ENCODE results near the gene CCDC150. TPM values are rescaled to one million over a fixed set of nuclear protein-coding genes. Genes with fewer than 3 reads are reported as not detected.
A peak's percentile ranks its signal among the peaks of the same experiment; 100 is the strongest.

The CCDC150 gene
- total and polyA plus RNA-seq, 4 experiments from 2014 or later: 0.44 to 0.87 TPM; not detected in 2

- intact Hi-C loops (cut with micrococcal nuclease): loop anchor here (5.0 to 10.0 kb wide), 2 partner anchors 570 to 802 kb away; partner anchors contain the start of genes DNAH7 and SF3B1
- POLR2A ChIA-PET (ENCODE audit: partially characterized antibody): no interaction called here
- H3K27me3 Mint-ChIP-seq: peaks cover 2 to 10% of the 10 kb centered on the region in 2 donors
Observed at GRCh38 chr2:196635156-196635555, 4.4 kb upstream of the CCDC150 start.

GRCh38 chr2:196638765-196639164 is 750 bp upstream of the CCDC150 start:
- H3K36me3 Mint-ChIP-seq: no peaks in the 10 kb centered on the region
- Histone ChIP-seq H3K4me3 (ENCODE audit: low read length in 2 of 2) (peak overlapping the region; percentile 37 to 69), H3K4me1 (ENCODE audit: insufficient read depth, low read length) (peaks cover 9% of the 10 kb centered on the region), H3K27me3 (ENCODE audit: insufficient read depth, low read length) (no peaks in the 10 kb centered on the region), H3K27ac (ENCODE audit: low read depth, low read length) (no peak overlapping the region), H3K9me3 (ENCODE audit: control insufficient read depth in 1 of 2, low read length in 2 of 2) (no peaks in the 10 kb centered on the region), H3K36me3 (ENCODE audit: insufficient read depth, low read length) (no peaks in the 10 kb centered on the region)
- H3K4me3 Mint-ChIP-seq: peak overlapping the region; percentile 73 to 93 (median 88)
- intact Hi-C loops (cut with micrococcal nuclease): loop anchor here (1.0 to 10.0 kb wide), 5 partner anchors 161 to 1067 kb away; partner anchors contain the start of genes DNAH7, GTF3C3, HSPE1 and MARS2
- ChIA-PET CTCF (ENCODE audit: partially characterized antibody) (interaction anchor here (0.6 to 1.5 kb wide), 2 partner anchors 570 to 1020 kb away, joined by 3 to 5 read pairs; partner anchors contain the start of gene DNAH7), POLR2A (ENCODE audit: partially characterized antibody) (interaction anchor here (1.0 to 1.1 kb wide), 2 partner anchors 814 to 981 kb away, joined by 3 read pairs; no protein-coding TSS in a partner anchor)
- H3K27me3 Mint-ChIP-seq: peaks cover 0 to 4% of the 10 kb centered on the region in 2 donors
- H3K27ac Mint-ChIP-seq: peak overlapping the region in 1 of 7 donors; percentile 71
- no peak for DNase-seq
- H3K4me1 Mint-ChIP-seq: peaks cover 8 to 20% (median 13%) of the 10 kb centered on the region in 4 donors
- peaks cover 0 to 3% (median 0%) of the 10 kb centered on the region in 8 donors for H3K9me3 Mint-ChIP-seq

More at GRCh38 chr2:196635156-196635555, 4.4 kb upstream of the CCDC150 start:
- no peak for DNase-seq
- no peaks in the 10 kb centered on the region for H3K9me3 ChIP-seq (ENCODE audit: control insufficient read depth in 1 of 2, low read length in 2 of 2)
- Mint-ChIP-seq H3K9me3 (peaks cover 2 to 18% (median 9%) of the 10 kb centered on the region in 8 donors), H3K4me3 (no peak overlapping the region), H3K27ac (no peak overlapping the region), H3K36me3 (no peaks in the 10 kb centered on the region), H3K4me1 (peaks cover under 1 to 15% (median 7%) of the 10 kb centered on the region in 4 donors)
- H3K27ac ChIP-seq (ENCODE audit: low read depth, low read length): no peak overlapping the region
- H3K36me3 ChIP-seq (ENCODE audit: insufficient read depth, low read length): no peaks in the 10 kb centered on the region
- H3K4me3 ChIP-seq (ENCODE audit: low read length in 2 of 2): no peak overlapping the region
- H3K27me3 ChIP-seq (ENCODE audit: insufficient read depth, low read length): no peaks in the 10 kb centered on the region
- H3K4me1 ChIP-seq (ENCODE audit: insufficient read depth, low read length): peaks cover 5% of the 10 kb centered on the region
- CTCF ChIA-PET (ENCODE audit: partially characterized antibody): no interaction called here

GRCh38 chr2:196640031-196640548 is 575 bp downstream of the CCDC150 start:
- Mint-ChIP-seq H3K27ac (peak overlapping the region in 5 of 7 donors; percentile 37 to 83 (median 57)), H3K9me3 (peaks cover 0 to 3% (median 0%) of the 10 kb centered on the region in 8 donors)
- intact Hi-C loops (cut with micrococcal nuclease): no loop called here

DNA sequence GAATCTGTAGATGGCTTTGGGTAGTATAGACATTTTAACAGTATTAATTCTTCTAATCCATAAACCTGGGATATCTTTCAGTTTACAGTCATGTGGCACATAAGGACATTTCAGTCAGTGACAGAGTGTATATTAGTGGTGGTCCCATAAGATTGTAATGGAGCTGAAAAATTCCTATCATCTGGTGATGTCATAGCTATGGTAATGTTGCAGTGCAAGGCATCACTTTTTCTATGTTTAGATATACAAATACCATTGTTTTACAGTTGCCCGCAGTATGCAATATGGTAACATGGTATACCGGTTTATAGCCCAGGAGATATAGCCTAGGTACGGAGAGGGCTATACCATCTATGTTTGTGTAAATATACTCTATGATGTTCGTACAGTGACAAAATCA is 9.7 kb downstream of the CCDC150 start:
- Mint-ChIP-seq H3K36me3 (peaks cover 7 to 12% of the 10 kb centered on the region in 2 donors), H3K27ac (no peak overlapping the region), H3K27me3 (no peaks in the 10 kb centered on the region), H3K4me3 (no peak overlapping the region), H3K9me3 (peaks cover 4 to 48% (median 36%) of the 10 kb centered on the region in 8 donors), H3K4me1 (no peaks in the 10 kb centered on the region)
- H3K4me3 ChIP-seq (ENCODE audit: low read length in 2 of 2): no peak overlapping the region
- DNase-seq: no peak
- no peak overlapping the region for H3K27ac ChIP-seq (ENCODE audit: low read depth, low read length)
- ChIA-PET CTCF (ENCODE audit: partially characterized antibody) (no interaction called here), POLR2A (ENCODE audit: partially characterized antibody) (no interaction called here)
- H3K27me3 ChIP-seq (ENCODE audit: insufficient read depth, low read length): no peaks in the 10 kb centered on the region
- no peaks in the 10 kb centered on the region for H3K4me1 ChIP-seq (ENCODE audit: insufficient read depth, low read length)
- intact Hi-C loops (cut with micrococcal nuclease): no loop called here
- H3K9me3 ChIP-seq (ENCODE audit: control insufficient read depth in 1 of 2, low read length in 2 of 2): peaks cover 0 to 16% of the 10 kb centered on the region in 2 donors
- no peaks in the 10 kb centered on the region for H3K36me3 ChIP-seq (ENCODE audit: insufficient read depth, low read length)

More at GRCh38 chr2:196640031-196640548, 575 bp downstream of the CCDC150 start:
- Mint-ChIP-seq H3K4me3 (peak overlapping the region; percentile 83 to 93 (median 90)), H3K4me1 (peaks cover 8 to 20% (median 13%) of the 10 kb centered on the region in 4 donors), H3K36me3 (no peaks in the 10 kb centered on the region), H3K27me3 (peaks cover 0 to 4% of the 10 kb centered on the region in 2 donors)
- Histone ChIP-seq H3K9me3 (ENCODE audit: control insufficient read depth in 1 of 2, low read length in 2 of 2) (no peaks in the 10 kb centered on the region), H3K27ac (ENCODE audit: low read depth, low read length) (peak overlapping the region; percentile 39), H3K4me1 (ENCODE audit: insufficient read depth, low read length) (peaks cover 9% of the 10 kb centered on the region), H3K27me3 (ENCODE audit: insufficient read depth, low read length) (no peaks in the 10 kb centered on the region), H3K36me3 (ENCODE audit: insufficient read depth, low read length) (no peaks in the 10 kb centered on the region), H3K4me3 (ENCODE audit: low read length in 2 of 2) (peak overlapping the region; percentile 69 to 79)
- DNase-seq: no peak
- POLR2A ChIA-PET (ENCODE audit: partially characterized antibody): interaction anchor here (0.5 kb wide), 1 partner anchor 22 kb away, joined by 3 read pairs; no protein-coding TSS in a partner anchor
- CTCF ChIA-PET (ENCODE audit: partially characterized antibody): interaction anchor here (0.9 to 1.5 kb wide), 3 partner anchors 111 to 1067 kb away, joined by 3 to 5 read pairs (median 3); partner anchors contain the start of gene DNAH7

DNA sequence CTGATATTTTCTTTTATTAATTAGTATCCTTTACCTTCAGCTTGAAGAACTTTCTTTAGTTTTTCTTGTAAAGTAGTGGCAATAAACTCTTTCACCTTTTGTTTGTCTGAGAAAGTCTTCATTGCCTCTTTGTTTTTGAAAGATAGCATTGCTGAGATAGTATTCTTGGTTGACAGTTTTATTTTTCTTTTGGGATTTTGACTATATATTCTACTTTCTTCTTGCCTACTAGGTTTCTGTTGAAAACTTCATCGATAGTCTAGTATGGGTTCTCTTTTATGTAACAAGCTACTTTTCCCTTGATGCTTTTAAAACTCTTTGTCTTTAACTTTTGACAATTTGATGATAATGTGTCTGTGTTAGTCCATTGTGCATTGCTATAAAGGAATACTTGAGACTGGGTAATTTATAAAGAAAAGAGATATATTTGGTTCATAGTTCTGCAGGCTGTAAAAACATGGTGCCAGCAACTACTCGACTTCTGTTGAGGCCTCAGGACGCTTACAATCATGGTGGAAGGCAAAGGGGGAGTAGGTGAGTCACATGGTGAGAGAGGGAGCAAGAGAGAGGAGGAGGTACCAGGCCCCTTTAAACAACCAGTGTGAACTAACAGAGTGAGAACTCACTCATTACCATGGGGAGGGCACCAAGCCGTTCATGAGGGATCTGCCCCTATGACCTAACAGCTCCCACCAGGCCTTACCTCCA is 12.0 kb downstream of the CCDC150 start:
- ChIA-PET POLR2A (ENCODE audit: partially characterized antibody) (no interaction called here), CTCF (ENCODE audit: partially characterized antibody) (no interaction called here)
- Histone ChIP-seq H3K27ac (ENCODE audit: low read depth, low read length) (no peak overlapping the region), H3K27me3 (ENCODE audit: insufficient read depth, low read length) (no peaks in the 10 kb centered on the region), H3K4me1 (ENCODE audit: insufficient read depth, low read length) (no peaks in the 10 kb centered on the region), H3K9me3 (ENCODE audit: control insufficient read depth in 1 of 2, low read length in 2 of 2) (peaks cover 0 to 16% of the 10 kb centered on the region in 2 donors), H3K36me3 (ENCODE audit: insufficient read depth, low read length) (no peaks in the 10 kb centered on the region), H3K4me3 (ENCODE audit: low read length in 2 of 2) (no peak overlapping the region)
- Mint-ChIP-seq H3K9me3 (peaks cover 4 to 53% (median 41%) of the 10 kb centered on the region in 8 donors), H3K27me3 (peaks cover 0 to 2% of the 10 kb centered on the region in 2 donors), H3K4me1 (no peaks in the 10 kb centered on the region), H3K4me3 (no peak overlapping the region), H3K27ac (no peak overlapping the region), H3K36me3 (peaks cover 7 to 12% of the 10 kb centered on the region in 2 donors)
- DNase-seq: no peak
- intact Hi-C loops (cut with micrococcal nuclease): no loop called here

GRCh38 chr2:196652869-196653268 is 13.4 kb downstream of the CCDC150 start:
- H3K36me3 Mint-ChIP-seq: peaks cover 7 to 12% of the 10 kb centered on the region in 2 donors
- H3K27me3 Mint-ChIP-seq: peaks cover 0 to 2% of the 10 kb centered on the region in 2 donors
- ChIA-PET POLR2A (ENCODE audit: partially characterized antibody) (no interaction called here), CTCF (ENCODE audit: partially characterized antibody) (no interaction called here)
- H3K27ac Mint-ChIP-seq: peak overlapping the region in 1 of 7 donors; percentile 39
- intact Hi-C loops (cut with micrococcal nuclease): no loop called here
- no peak overlapping the region for H3K4me3 Mint-ChIP-seq
- Histone ChIP-seq H3K9me3 (ENCODE audit: control insufficient read depth in 1 of 2, low read length in 2 of 2) (peaks cover 0 to 16% of the 10 kb centered on the region in 2 donors), H3K36me3 (ENCODE audit: insufficient read depth, low read length) (no peaks in the 10 kb centered on the region), H3K4me1 (ENCODE audit: insufficient read depth, low read length) (no peaks in the 10 kb centered on the region), H3K4me3 (ENCODE audit: low read length in 2 of 2) (no peak overlapping the region), H3K27ac (ENCODE audit: low read depth, low read length) (no peak overlapping the region), H3K27me3 (ENCODE audit: insufficient read depth, low read length) (no peaks in the 10 kb centered on the region)
- H3K9me3 Mint-ChIP-seq: peaks cover 4 to 53% (median 41%) of the 10 kb centered on the region in 8 donors
- no peaks in the 10 kb centered on the region for H3K4me1 Mint-ChIP-seq
- no peak for DNase-seq

DNA sequence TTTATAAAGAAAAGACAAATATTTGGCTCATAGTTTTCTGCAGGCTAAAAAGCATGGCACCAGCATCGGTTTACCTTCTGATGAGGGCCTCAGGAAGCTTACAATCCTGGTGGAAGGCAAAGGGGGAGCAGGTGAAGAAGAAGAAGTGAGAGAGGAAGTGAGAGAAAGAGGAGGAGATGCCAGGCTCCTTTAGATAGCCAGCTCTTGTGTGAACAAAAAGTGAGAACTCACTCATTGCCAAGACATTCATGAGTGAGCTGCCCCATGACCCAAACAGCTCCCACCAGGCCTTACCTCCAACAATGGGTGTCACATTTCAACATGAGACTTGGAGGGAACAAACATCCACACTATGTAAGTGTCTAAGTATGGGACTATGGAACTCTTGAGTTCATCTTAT is 14.3 kb downstream of the CCDC150 start:
- H3K9me3 Mint-ChIP-seq: peaks cover 4 to 53% (median 41%) of the 10 kb centered on the region in 8 donors
- ChIA-PET CTCF (ENCODE audit: partially characterized antibody) (no interaction called here), POLR2A (ENCODE audit: partially characterized antibody) (no interaction called here)
- H3K36me3 ChIP-seq (ENCODE audit: insufficient read depth, low read length): no peaks in the 10 kb centered on the region
- H3K27me3 Mint-ChIP-seq: peaks cover 0 to 2% of the 10 kb centered on the region in 2 donors
- H3K4me1 Mint-ChIP-seq: no peaks in the 10 kb centered on the region
- no peak overlapping the region for H3K27ac Mint-ChIP-seq
- H3K36me3 Mint-ChIP-seq: peaks cover 7 to 12% of the 10 kb centered on the region in 2 donors
- intact Hi-C loops (cut with micrococcal nuclease): no loop called here
- H3K27me3 ChIP-seq (ENCODE audit: insufficient read depth, low read length): no peaks in the 10 kb centered on the region
- no peak overlapping the region for H3K4me3 ChIP-seq (ENCODE audit: low read length in 2 of 2)
- no peak overlapping the region for H3K27ac ChIP-seq (ENCODE audit: low read depth, low read length)
- no peaks in the 10 kb centered on the region for H3K4me1 ChIP-seq (ENCODE audit: insufficient read depth, low read length)
- H3K4me3 Mint-ChIP-seq: no peak overlapping the region
- DNase-seq: no peak
- H3K9me3 ChIP-seq (ENCODE audit: control insufficient read depth in 1 of 2, low read length in 2 of 2): peaks cover 0 to 16% of the 10 kb centered on the region in 2 donors
